ENCODE measurements around the gene LYRM9.

Gene LYRM9

DNA sequence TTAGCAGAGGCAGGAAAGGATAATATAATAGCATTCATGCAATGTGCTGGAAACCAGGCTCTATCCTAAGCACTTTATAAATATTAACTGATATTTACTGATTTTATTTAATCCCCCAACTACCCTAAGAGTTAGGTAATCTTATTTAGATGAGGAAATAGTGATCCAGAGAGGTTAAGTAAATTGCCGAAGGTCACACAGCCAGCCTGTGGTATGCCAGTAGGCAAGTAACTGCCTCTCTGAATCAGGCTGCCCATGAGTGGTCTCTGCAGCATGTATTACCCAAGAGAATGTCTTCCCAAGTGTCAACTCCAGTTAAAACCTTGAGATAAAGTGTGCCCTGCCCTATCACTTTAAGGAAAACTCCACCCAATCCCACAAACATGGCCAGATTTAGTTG lies 25.3 kb upstream of the LYRM9 start:
- no peak for TF ChIP-seq GATA3 (IDR thresholded peaks at IDR 0.05; ENCODE audit: low read depth, low read length)
- TF ChIP-seq GATA2 (IDR thresholded peaks at IDR 0.05; ENCODE audit: low read depth, low read length) = no peak

GRCh38 chr17:27917000-27917399 lies 23.8 kb upstream of the LYRM9 start:
- no peak for TF ChIP-seq GATA3 (IDR thresholded peaks at IDR 0.05; ENCODE audit: low read depth, low read length)
- no peak for TF ChIP-seq GATA2 (IDR thresholded peaks at IDR 0.05; ENCODE audit: low read depth, low read length)

DNA sequence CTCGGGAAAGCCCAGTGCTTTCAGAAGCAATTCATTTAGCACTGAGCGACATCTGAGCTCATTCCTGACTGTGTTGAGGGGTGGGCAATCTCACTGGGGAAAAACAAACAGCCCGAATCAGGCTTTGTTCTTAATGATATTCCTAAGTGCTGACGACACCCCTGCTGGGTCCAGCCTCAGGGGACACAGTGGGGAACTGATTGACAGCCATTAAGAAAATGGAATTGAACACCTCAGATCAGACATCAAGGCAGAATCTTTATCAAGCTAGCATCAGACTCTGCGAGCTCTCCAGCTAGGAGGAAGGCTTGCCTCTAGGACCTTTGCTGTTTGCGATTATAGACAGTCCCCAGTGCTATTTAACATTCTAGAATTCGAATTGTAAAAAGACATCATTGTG lies 22.5 kb upstream of the LYRM9 start:
- TF ChIP-seq GATA3 (IDR thresholded peaks at IDR 0.05; ENCODE audit: low read depth, low read length) (no peak), GATA2 (IDR thresholded peaks at IDR 0.05; ENCODE audit: low read depth, low read length) (no peak)

GRCh38 chr17:27914382-27914781 lies 21.2 kb upstream of the LYRM9 start:
- TF ChIP-seq GATA2 (IDR thresholded peaks at IDR 0.05; ENCODE audit: low read depth, low read length) = no peak
- no peak for TF ChIP-seq GATA3 (IDR thresholded peaks at IDR 0.05; ENCODE audit: low read depth, low read length)

DNA sequence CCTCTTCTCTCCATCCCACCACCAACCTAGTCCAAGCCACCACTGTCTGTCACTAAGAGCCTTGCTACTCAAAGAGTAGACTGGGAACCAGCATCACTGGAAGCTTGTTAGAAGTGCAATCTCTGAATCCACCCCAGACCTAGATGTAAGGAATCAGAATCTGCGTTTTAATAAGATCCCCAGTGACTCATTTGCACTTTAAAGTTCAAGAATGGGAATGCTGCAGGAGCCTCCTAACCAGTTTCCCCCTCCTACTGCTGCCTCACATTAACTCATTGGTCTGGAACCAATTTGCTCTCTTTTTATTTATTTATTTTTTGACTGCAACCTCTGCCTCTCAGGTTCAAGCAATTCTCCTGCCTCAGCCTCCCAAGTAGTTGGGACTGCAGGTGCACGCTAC lies 19.8 kb upstream of the LYRM9 start:
- no peak for TF ChIP-seq GATA3 (IDR thresholded peaks at IDR 0.05; ENCODE audit: low read depth, low read length)
- TF ChIP-seq GATA2 (IDR thresholded peaks at IDR 0.05; ENCODE audit: low read depth, low read length) = no peak

DNA sequence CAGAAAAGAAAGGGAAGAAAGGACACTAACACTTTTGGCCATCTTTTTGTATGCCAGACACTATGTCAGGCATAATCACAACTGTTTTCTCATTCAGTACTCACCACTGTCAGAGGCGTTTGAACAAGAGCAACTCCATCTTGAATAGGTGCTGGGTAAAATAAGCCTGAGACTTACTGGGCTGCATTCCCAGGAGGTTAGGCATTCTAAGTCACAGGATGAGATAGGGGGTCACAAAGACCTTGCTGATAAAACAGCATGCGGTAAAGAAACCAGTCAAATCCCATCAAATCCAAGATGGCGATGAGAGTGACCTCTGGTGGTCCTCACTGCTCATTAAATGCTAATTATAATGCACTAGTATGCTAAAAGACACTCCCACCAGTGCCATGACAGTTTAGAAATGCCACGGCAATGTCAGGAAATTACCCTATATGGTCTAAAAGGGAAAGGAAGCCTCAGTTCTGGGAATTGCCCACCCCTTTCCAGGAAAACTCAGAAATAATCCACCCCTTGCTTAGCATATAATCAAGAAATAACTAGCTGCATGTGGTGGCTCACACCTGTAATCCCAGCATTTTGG lies 14.9 kb upstream of the LYRM9 start:
- TF ChIP-seq GATA2 (IDR thresholded peaks at IDR 0.05; ENCODE audit: low read depth, low read length) (no peak), GATA3 (IDR thresholded peaks at IDR 0.05; ENCODE audit: low read depth, low read length) (no peak)

GRCh38 chr17:27906623-27907022 lies 13.5 kb upstream of the LYRM9 start:
- no peak for TF ChIP-seq GATA2 (IDR thresholded peaks at IDR 0.05; ENCODE audit: low read depth, low read length)
- TF ChIP-seq GATA3 (IDR thresholded peaks at IDR 0.05; ENCODE audit: low read depth, low read length) = no peak

- TF ChIP-seq GATA3 (IDR thresholded peaks at IDR 0.05; ENCODE audit: low read depth, low read length) = no peak
- no peak for TF ChIP-seq GATA2 (IDR thresholded peaks at IDR 0.05; ENCODE audit: low read depth, low read length)
Measured at GRCh38 chr17:27906226-27906580, 13.0 kb upstream of the LYRM9 start.

DNA sequence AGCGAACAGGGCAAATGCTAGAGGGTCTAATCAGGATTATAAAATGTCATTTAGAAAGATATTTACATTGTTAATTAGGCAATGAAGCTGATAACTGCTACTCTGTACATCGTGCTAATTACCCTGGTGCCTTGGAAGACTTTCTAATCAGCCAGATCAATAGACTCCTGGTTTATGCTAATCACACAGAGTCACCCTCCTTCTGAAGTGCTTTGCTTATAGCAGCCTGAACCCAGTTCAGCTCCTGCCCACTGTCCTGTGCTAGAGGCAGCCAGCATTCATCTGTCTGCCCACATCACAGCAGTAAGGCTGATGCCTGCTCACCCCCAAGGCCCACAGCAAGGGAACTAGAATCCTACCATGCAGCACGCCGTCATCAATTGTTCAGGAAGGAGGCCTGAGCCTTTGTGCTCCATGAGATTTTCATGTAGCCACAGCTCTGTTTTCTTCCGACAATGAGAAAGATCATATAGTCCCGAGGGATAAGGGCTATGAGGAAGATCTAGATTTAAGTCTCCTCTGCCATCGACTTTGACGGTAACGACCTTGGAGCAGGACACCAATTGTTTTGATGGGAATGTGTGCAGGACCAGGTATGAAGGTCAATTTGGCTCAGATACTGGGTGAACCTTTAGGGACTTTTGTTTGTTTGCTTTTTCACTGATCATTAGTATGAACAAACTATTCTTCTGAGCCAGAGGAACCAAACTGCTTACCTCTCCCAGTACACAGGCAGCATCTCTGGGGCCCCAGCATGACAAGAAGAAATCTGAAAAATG lies 12.5 kb upstream of the LYRM9 start:
- TF ChIP-seq GATA3 (IDR thresholded peaks at IDR 0.05; ENCODE audit: low read depth, low read length) (no peak), GATA2 (IDR thresholded peaks at IDR 0.05; ENCODE audit: low read depth, low read length) (no peak)

DNA sequence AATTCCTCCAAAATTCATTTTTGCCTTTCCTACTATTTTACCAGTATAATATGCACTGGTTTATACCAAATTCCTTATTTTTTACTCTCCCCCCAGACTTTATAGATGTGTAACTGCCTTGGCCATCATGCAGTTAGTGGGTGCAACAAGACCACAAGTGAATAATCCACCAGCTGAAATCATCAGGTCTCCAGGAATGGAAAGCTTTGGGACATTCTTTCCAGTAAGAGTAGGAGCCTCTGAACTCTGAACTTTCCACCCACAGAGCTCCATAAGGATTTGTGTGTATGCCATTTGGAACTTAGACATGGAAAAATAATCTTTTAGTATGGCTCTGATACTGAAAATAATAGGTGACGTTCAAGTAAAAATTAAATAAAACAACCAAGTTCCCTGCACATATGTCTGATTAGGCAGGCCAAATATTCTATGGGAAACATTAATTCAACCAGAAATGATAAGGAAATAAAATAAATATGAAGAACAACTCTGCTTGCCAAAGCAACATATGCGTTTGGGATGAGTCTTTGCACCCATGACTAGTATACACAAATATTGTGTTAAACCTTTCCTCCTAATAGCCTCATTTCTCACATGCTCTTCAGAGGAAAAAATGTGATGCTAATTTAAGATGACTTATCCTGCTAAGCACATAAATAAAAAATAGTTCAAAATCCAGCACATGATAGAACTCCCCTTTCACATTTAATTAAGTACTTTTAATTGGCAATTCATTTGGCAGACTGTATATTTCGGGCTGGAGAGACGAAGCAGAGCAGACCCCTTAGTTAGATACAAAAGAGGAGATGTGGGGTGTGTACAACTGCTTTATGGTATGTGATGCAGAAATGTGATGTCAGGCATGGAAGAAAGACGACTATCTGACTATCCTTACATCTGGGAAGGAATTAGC lies 11.6 kb upstream of the LYRM9 start:
- no peak for TF ChIP-seq GATA2 (IDR thresholded peaks at IDR 0.05; ENCODE audit: low read depth, low read length)
- no peak for TF ChIP-seq GATA3 (IDR thresholded peaks at IDR 0.05; ENCODE audit: low read depth, low read length)

GRCh38 chr17:27904114-27904513 lies 10.9 kb upstream of the LYRM9 start:
- TF ChIP-seq GATA2 (IDR thresholded peaks at IDR 0.05; ENCODE audit: low read depth, low read length) (no peak), GATA3 (IDR thresholded peaks at IDR 0.05; ENCODE audit: low read depth, low read length) (no peak)

- no peak for TF ChIP-seq GATA3 (IDR thresholded peaks at IDR 0.05; ENCODE audit: low read depth, low read length)
- TF ChIP-seq GATA2 (IDR thresholded peaks at IDR 0.05; ENCODE audit: low read depth, low read length) = no peak
Measured at GRCh38 chr17:27899525-27899924, 6.4 kb upstream of the LYRM9 start.

DNA sequence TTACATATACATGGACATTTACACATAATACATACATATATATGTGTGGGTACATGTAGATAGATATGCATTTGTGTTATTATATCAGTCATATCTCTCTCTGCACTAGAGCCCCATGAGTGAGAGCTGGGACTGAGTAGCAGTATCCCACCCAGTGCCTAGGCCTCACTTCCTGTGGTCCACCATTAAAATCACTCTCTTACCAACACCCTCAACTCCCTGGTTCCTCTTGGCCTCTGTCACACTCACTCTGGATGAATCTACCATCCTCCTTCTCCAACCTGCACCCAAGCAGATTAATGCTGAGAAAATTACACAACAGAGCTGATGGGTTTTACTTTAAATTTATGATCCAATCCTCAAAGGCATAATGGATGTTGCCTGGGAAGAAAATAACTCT lies 4.9 kb upstream of the LYRM9 start:
- TF ChIP-seq GATA2 (IDR thresholded peaks at IDR 0.05; ENCODE audit: low read depth, low read length) (no peak), GATA3 (IDR thresholded peaks at IDR 0.05; ENCODE audit: low read depth, low read length) (no peak)

DNA sequence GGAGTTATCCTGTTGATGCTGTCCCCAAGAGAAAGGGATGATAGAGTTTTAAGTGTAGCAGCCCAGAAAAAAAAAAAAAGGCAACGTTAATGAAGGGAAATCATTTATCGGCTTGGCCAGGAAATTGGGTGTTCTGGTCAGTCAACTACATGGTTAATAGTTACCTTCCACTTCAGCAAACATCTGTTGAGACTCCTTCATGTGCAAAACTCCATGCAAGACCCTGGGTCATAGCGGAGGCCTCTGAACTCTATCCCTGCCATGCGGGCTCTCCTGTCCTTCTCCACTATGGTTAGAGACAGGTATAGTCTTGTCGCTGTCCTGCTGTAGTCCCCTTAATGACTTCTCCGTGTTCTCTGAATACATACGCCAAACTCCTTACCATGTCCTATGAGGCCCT lies 3.5 kb upstream of the LYRM9 start:
- TF ChIP-seq GATA2 (IDR thresholded peaks at IDR 0.05; ENCODE audit: low read depth, low read length) (no peak), GATA3 (IDR thresholded peaks at IDR 0.05; ENCODE audit: low read depth, low read length) (no peak)
